Activated CD8-positive, alpha-beta memory T cell treated with anti-CD3 and anti-CD28 coated beads, Interleukin-2, amount 50 U/mL, for 1 hour (primary cell): ENCODE results near the gene MTMR1.
A peak's percentile ranks its signal among the peaks of the same experiment; 100 is the strongest.

Experiments used
- DNase-seq: peaks from one replicate; pipeline ENCODE4 v3.0.0-alpha.2; 2020; ENCODE audit errors: extremely low read depth

The MTMR1 gene

DNA sequence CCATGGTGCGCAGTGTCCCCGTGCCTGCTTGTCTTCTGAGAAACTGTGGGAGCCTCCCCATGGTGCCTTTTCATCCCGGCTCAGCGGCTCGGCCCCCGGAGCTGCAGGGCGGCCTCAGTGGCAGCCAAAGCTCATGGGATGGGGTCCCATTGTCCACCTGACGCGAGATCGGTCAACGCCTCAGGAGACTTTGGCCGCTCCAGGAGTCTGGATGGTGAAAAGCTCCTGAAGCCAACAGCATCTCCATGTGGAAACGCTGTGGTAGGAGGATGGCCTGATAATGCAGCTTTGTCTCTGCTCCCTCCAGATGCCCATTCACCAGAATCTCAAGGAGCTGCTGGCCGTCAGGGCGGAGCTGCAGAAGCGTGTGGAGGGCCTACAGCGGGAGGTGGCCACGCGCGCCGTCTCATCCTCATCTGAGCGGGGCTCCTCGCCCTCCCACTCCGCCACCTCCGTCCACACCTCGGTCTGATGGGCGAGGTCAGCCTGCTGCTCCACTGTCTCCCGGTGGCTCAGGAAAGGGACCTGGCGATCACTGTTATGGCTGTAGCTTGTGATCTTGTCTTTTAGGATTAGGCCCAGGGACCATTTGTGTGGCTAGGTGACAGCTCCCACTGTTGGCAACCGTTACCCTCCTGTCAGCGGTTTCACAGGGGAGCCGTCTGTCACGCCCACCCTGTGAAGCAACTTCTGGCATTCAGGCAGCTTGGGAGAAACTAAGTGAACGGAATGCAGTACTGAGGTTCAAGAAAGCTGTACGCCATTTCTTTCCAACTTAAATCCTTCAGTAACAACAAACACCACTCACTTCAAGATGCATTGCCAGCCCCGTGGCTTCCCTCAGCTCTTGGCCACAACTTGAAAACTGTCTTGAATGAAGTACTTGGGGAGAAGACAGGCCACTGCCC is 69.3 kb downstream of the MTMR1 start:
- no peak for DNase-seq

DNA sequence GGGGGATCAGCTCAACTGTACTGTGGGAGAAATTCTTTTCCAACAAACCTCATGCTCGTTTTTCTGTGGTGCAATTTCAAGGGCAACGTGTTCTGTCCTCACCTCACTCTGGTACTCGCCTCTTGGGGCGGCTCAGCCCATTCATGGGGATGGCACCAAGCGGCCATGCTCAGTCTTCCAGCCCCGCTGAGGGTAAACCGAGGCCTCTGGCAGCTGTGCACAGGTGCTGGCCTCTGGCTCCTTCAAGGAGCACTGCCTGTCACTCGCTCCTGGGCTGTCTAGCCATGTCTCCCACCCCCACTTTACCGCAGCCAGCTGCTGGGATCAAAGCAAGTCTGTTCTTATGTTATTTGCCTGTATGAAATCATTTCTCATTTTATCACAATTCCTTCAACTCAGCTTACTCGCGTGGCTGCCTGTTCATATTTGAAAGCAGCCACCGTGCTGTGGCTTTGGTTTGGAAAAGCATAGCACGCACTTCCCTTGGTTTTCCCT is 70.2 kb downstream of the MTMR1 start:
- DNase-seq, result no peak

GRCh38 chrX:150763810-150764209 is 70.6 kb downstream of the MTMR1 start:
- DNase-seq, result no peak

DNA sequence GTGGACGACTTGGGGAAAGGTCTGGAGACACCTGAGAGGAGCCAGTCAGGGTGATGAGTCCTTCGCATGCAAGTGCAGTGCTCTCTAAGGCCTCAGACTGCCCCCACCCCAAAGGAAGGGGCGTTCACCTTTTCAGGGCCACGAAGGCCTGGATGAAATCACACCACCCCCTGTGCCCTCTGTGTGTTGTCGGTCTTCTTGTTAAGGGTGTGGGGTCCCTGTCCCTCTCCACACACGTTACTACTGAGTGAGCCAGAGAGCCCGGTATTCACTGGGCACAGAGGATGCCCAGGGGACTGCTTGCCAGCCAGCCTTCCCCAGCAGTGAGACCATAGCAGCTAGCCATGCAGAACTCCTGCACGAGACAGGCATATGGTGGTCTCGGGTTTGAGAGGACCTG is 72.0 kb downstream of the MTMR1 start:
- no peak for DNase-seq

DNA sequence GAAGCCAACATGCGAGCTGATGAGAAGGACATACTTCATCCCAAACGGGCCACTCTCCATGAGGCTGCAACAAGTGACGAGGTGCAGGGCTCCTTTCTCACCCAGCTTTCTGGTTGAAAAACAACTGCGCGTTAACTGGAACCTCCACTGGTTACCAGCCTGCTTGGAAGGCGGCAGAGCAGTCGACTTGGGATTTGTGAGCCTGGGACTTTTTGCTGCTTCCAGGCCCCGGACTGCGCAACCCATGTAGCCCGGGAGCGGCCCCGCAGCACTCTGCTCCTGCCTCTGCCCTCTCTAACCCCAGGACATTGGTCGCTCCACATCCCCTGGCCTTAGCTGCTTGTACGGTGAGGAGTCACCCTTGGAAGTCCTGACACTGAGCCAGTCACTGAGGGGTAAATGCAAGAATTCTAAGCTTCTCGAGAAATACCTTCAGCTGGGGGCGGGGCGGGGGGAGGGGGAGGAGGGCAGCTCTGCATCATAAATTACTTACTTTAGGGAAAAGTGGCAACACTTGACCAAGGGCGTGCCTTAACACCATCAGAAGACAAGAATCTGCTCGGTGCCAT is 72.7 kb downstream of the MTMR1 start:
- no peak for DNase-seq

DNA sequence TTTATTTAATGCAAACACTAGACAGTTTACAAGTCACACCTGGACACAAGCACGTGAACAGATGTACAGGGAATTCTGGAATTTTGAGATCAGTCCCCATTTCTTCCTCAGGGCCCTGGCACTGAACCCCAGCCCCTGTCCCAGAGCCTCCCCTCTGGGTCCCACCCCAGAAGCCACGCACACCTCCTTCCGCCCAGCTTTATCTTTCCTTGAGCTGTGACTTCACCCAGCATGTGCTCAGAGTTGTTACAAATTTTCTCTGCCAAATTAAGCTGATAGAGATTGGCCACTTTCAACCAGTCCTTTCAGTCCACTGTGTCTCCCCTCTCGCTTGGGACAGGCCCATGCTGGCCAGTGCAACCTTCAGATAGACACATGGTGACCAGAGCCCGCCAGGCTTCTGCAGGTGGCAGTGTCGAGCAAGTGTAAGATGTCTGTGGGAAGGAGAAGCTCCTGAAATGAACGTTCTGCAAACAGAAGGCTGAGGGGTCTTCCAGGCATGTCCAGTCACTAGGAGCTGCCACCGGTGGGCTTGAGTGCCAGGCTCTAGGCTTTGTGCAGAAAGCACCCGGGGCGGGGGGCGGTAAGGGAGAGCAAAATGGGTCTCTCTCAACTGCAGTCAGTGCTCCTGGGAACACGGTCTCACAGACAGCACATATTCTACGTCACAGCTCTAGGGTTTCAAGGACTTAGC is 73.3 kb downstream of the MTMR1 start:
- DNase-seq, result no peak

- no peak for DNase-seq
These were observed 73.8 kb downstream of the MTMR1 start for GRCh38 chrX:150767045-150767395.

DNA sequence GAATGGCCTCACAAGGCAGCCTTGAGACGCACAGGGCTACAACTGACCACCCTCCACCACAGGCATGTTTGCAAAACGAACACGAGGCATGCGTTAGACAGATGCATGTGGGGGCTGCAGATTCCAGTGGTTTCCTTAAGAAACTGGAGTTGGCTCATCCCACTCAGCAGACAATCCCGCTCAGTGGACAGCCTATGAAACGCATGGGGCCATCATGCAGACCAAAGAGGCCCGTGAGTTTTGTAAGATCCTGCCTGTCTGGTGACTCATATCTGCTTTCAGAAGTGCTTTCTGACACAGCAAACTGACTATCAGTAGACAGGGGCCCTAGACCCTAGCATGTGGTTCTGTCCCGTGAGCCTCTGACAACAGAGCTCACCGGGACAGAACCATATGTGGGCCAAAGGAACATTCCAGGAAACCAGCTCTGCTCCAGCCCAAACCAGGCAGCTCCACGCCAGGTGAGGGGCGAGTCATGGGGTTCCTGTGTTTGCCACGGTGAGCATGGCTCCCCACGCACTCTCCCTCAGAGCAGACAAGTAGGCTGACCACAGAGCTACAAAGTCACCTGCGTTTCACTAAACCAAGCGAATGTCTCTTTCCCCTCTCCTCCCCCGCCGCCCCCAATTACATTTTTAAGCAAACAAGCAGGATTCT is 74.4 kb downstream of the MTMR1 start:
- no peak for DNase-seq

- no peak for DNase-seq
These were observed 74.9 kb downstream of the MTMR1 start for GRCh38 chrX:150768132-150768485.

- no peak for DNase-seq
These were observed 75.5 kb downstream of the MTMR1 start for GRCh38 chrX:150768580-150769190.

DNA sequence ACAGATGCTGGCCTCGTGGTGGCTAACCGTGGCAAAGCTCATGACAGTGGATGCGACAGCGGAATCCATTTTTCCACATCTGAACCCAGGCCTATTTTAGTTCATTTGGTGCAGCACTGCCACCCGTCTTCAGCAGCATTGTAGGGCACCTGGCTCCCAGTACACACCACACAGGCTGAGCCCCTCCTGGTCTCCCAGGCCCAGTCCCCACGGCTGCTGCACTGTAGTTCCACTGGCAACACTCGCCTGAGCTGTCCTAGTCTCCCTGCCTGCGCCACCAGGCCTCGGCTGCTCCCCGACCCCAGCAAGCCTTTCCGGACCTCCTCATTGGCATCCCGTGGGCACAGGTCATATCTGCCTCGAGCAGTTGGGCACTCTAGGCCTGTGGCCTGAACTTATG is 76.2 kb downstream of the MTMR1 start:
- no peak for DNase-seq

DNA sequence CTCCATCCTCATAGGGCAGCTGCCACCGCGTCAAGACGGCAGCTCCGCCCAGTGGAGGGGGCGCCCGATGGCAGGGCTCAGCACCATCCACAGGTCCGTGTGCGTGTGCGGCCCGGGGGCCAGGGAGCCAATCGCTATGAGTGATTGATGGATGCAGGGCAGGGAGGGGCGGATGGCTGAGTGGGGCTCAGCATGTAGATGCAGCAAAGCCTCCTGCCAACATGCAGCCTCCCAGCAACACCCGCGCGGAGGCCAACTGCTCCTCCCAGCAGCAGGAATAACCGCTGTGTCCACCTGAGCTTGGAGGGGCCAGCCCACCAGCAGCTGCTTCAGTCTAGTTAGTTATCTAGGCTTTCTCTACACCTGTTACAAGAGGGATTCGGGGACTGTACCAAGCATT is 77.4 kb downstream of the MTMR1 start:
- DNase-seq, result no peak

DNA sequence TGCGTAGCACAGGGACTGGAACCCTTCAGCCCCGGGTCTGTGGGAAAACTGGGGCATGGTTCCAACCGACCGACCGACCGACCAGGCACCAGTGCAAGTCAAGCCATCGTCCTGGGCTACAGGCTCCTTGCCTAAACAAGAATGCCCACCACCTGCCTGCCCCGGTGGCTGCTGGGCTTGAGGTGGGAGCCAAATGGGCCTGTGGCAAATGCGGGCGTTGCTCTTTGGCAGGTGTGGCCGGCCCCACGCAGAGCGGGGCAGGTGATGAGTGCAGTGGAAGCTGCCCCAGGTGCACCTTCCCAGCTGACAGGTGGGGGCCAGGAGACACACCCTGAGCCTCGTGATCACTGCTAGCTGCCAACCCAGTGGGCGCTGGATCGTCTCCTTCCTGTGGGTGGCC is 77.9 kb downstream of the MTMR1 start:
- DNase-seq, result no peak

GRCh38 chrX:150772150-150772970 is 79.2 kb downstream of the MTMR1 start:
- DNase-seq, result peak; percentile 33

- no peak for DNase-seq
These were observed 79.9 kb downstream of the MTMR1 start for GRCh38 chrX:150773117-150773516.

DNA sequence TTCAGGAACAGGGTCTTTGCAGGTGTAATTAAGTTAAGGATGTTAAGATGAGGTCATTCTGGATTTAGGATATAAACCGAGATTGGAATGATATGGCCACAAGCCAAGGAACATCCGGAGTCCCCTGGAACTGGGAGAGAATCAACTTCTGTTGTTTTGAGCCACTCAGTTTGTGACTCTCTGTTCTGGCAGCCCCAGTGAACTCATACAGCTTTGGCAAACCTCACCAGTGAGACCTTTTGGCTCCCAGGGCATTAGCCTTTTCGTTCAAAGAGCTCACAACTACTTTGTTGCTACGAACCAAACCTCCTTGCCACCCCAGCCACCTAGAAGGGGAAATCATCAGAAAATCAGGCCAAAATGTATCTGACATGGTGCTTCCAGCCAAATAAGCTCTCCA is 80.4 kb downstream of the MTMR1 start:
- DNase-seq, result no peak

DNA sequence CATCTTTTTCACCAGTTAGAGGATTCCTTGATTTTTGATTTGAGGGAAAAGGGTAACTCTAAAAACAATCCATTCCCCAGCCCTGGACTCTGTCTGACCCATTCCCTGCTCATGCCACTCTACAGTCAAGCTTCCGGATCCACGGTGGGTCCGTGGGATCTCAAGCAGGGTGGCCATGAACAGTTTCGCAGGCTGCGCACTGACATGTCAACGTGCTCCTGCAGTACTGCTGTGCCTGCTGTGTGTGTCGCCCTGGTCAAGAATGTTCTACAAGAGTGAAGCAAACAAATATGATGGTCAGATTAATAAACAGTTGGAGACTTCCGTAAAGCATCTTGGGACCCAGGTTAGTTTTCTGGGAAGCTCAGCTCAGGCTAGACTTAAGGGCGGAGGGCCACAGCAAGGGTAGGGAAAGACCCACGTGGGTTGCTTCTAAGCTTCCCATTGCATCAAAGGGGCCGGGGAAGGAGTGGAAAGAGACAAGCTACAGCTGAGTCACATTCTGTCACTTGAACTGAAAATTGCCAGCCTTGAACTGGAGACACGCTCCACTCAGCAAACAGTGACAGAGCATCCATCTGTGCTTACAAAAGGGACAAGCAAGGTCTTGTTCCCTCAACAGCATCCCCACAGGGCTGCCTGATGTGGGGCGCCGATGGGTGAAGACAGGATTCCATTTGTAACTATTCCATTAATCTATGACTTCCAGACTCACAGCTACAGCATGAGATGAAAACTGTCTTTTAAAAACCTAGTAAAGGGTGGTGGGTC is 81.8 kb downstream of the MTMR1 start:
- no peak for DNase-seq

DNA sequence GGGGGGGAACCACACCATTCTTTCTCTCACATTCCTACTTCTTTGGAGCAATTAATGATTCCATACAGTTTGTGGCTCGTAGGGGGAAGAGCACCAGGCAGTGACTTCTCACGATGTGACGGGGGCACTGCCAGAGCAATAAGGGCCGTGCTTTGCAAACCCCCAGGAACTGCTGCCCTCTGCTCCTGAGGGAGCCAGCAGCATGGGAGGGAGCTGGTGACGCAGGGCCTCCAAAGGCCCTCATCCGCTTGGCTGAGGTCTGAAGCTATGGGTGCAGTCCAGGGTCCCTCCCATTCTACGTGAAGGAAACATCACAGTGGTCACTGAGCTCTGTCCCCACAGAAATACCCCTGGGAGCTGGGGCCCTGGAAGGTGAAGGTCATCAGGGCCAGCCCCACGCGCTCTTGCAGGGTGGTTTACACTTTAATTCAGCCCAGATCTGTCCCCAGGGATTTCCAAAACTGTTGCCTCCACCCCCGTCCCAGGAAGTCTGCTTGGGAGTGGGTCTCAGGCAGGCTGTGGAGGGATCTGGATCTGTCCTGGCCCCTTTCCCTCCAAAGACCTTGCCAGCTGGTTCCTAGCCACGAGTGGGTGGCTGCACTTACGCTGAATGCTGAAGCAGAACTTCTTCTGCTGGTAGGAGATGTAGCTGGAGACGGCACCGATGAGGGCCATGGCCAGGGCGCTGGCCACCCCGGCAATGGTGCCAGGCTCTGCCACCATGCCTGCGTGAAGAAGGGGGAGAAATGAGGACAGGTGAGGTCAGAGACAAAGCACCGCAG is 82.6 kb downstream of the MTMR1 start:
- no peak for DNase-seq

DNA sequence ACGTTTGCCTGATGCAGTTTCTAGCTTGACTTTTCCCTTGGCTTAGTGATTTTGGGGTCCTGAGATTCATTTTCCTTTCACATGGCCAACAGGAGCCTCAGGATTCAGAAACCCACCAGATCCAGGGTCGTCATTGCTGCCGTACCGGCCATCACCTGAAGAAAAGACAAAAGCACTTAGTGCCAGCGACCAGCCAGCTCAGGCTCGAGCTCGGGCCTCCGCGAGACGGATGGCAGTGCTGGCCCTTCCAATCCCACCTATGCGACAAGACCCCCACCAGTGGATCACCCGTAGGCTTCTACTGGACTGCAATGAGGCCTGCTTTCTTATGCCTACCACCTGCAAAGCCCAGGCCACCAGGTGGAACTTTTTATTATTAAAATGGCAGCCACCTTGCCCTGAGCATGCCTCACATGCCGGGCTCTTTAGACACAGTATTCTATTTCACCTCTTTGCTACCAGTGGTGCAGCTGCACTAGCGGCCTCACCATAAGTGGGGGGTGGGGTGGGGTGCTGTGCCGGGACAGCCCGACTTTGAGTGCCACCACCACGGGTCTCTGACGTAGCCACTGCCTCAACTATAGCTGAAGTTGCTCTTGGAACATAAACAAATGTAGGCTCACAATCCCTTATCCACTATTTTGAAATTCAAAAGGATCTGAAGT is 84.3 kb downstream of the MTMR1 start:
- no peak for DNase-seq
